Liver (tissue), 9 donors: ENCODE data around the gene FAM184A. TPM values are rescaled to one million over a fixed set of nuclear protein-coding genes. Genes with fewer than 3 reads are reported as not detected.

Experiments used
- DNase-seq: peaks from one replicate; pipeline ENCODE4 v3.0.0-alpha.2; 2017; ENCODE audit warnings: low spot score
- H3K27ac ChIP-seq, 2 donors: one replicate each; pipeline ENCODE4 v1.7.0; 2013; ENCODE audit warnings: inconsistent platforms in 2 of 2, low read length in 2 of 2, control low read depth in 1 of 2, low read depth in 1 of 2, mild to moderate bottlenecking in 1 of 2
- H3K27me3 ChIP-seq, 4 donors: one replicate each; pipeline versions ENCODE4 v1.6.1 to v1.7.0; 2013; ENCODE audit warnings: low read length in 3 of 4, inconsistent platforms in 1 of 4, mild to moderate bottlenecking in 1 of 4, moderate library complexity in 1 of 4; ENCODE audit not compliant: control insufficient read depth in 4 of 4, insufficient read depth in 4 of 4
- H3K36me3 ChIP-seq, 4 donors: one replicate each; pipeline versions ENCODE4 v1.6.1 to v1.7.0; 2013; ENCODE audit warnings: low read length in 3 of 4, mild to moderate bottlenecking in 3 of 4, low read depth in 1 of 4, moderate library complexity in 1 of 4; ENCODE audit not compliant: control insufficient read depth in 4 of 4, insufficient read depth in 3 of 4
- H3K4me1 ChIP-seq, 4 donors: one replicate each; pipeline versions ENCODE4 v1.6.1 to v1.7.0; 2013; ENCODE audit warnings: low read length in 3 of 4, mild to moderate bottlenecking in 3 of 4, moderate library complexity in 1 of 4; ENCODE audit not compliant: control insufficient read depth in 4 of 4, insufficient read depth in 4 of 4
- H3K4me3 ChIP-seq, 3 donors: one replicate each; pipeline versions ENCODE4 v1.6.1 to v1.7.0; 2013; ENCODE audit warnings: low read length in 3 of 3, control low read depth in 1 of 3, low read depth in 1 of 3, mild to moderate bottlenecking in 1 of 3
- H3K9ac ChIP-seq, 2 donors: one replicate each; pipeline ENCODE4 v1.7.0; 2013; ENCODE audit warnings: low read length in 2 of 2, mild to moderate bottlenecking in 2 of 2, moderate library complexity in 2 of 2, control low read depth in 1 of 2, low read depth in 1 of 2
- H3K9me3 ChIP-seq, 4 donors: one replicate each; pipeline versions ENCODE4 v1.6.1 to v1.7.0; 2013; ENCODE audit warnings: low read length in 3 of 4; ENCODE audit not compliant: control insufficient read depth in 4 of 4
- ATF3 ChIP-seq: IDR thresholded peaks from 2 replicates; pipeline ENCODE4 v1.6.1; 2016; ENCODE audit warnings: antibody characterized with exemption
- CTCF ChIP-seq: fragments of 150-350 bp; IDR thresholded peaks from 2 replicates; pipeline ENCODE4 v1.5.1; 2017; ENCODE audit warnings: improper control_type of control experiment, low read depth, low read length; ENCODE audit not compliant: missing input control
- EGR1 ChIP-seq, 2 donors: IDR thresholded peaks; 2 replicates each; pipeline ENCODE4 v1.6.1; 2016 to 2018; ENCODE audit warnings: antibody characterized with exemption in 2 of 2, low read depth in 2 of 2
- FOXA1 ChIP-seq: IDR thresholded peaks from 2 replicates; pipeline ENCODE4 v1.6.1; 2016; ENCODE audit warnings: antibody characterized with exemption
- FOXA2 ChIP-seq: IDR thresholded peaks from 2 replicates; pipeline ENCODE4 v1.6.1; 2016; ENCODE audit warnings: antibody characterized with exemption
- GABPA ChIP-seq, 2 donors: IDR thresholded peaks in 1 of 2; conservative IDR thresholded peaks in 1 of 2; 2 replicates each; pipeline ENCODE4 v1.6.1; 2016; ENCODE audit warnings: antibody characterized with exemption in 2 of 2, mild to moderate bottlenecking in 1 of 2, moderate library complexity in 1 of 2
- HNF4A ChIP-seq, 2 donors: conservative IDR thresholded peaks; 2 replicates each; pipeline ENCODE4 v1.6.1; 2016; ENCODE audit warnings: antibody characterized with exemption in 2 of 2, mild to moderate bottlenecking in 2 of 2
- HNF4G ChIP-seq: IDR thresholded peaks from 2 replicates; pipeline ENCODE4 v1.6.1; 2016; ENCODE audit warnings: antibody characterized with exemption
- JUND ChIP-seq, 2 donors: IDR thresholded peaks; 2 replicates each; pipeline ENCODE4 v1.6.1; 2016; ENCODE audit warnings: antibody characterized with exemption in 2 of 2
- MAX ChIP-seq: IDR thresholded peaks from 2 replicates; pipeline ENCODE4 v1.6.1; 2016; ENCODE audit warnings: antibody characterized with exemption
- NR2F2 ChIP-seq: IDR thresholded peaks from 2 replicates; pipeline ENCODE4 v1.6.1; 2016; ENCODE audit warnings: antibody characterized with exemption
- RAD21 ChIP-seq, 2 donors: IDR thresholded peaks; 2 replicates each; pipeline ENCODE4 v1.6.1; 2016; ENCODE audit warnings: antibody characterized with exemption in 2 of 2, mild to moderate bottlenecking in 2 of 2
- RXRA ChIP-seq, 2 donors: IDR thresholded peaks; 2 replicates each; pipeline ENCODE4 v1.6.1; 2017 to 2018; ENCODE audit warnings: antibody characterized with exemption in 2 of 2, mild to moderate bottlenecking in 1 of 2
- SP1 ChIP-seq: IDR thresholded peaks from 2 replicates; pipeline ENCODE4 v1.6.1; 2018; ENCODE audit warnings: antibody characterized with exemption, mild to moderate bottlenecking
- TAF1 ChIP-seq: conservative IDR thresholded peaks from 2 replicates; pipeline ENCODE4 v1.6.1; 2016; ENCODE audit warnings: antibody characterized with exemption, mild to moderate bottlenecking
- YY1 ChIP-seq: IDR thresholded peaks from 2 replicates; pipeline ENCODE4 v1.6.1; 2016; ENCODE audit warnings: antibody characterized with exemption, mild to moderate bottlenecking
- ZBTB33 ChIP-seq: IDR thresholded peaks from 2 replicates; pipeline ENCODE4 v1.6.1; 2016; ENCODE audit warnings: antibody characterized with exemption
- WGBS: extraction: QIAGEN DNeasy Blood & Tissue Kit; methylation state at CpG from one replicate; pipeline ENCODE4 v1.1.7; 2013; 5-methylcytosine and 5-hydroxymethylcytosine counted together
- polyA plus RNA-seq, 2 donors: library from polyadenylated mRNA; stranded (reverse) in 1 of 2; unstranded in 1 of 2; fragments of 200-250 nt in 1 of 2; fragments of >200 nt in 1 of 2; fragmentation: Nextera tagmentation in 1 of 2; extraction: Ambion mirVana in 1 of 2; gene quantifications; one replicate each; pipeline versions ENCODE4 v1.2.1 to v1.2.3, GENCODE V29; 2013 to 2015
- total RNA-seq, 2 donors: library from RNA; depleted of rRNA; stranded (reverse); fragments of >200 nt; gene quantifications; one replicate each; pipeline ENCODE4 v1.2.3, GENCODE V29; 2014
- TF ChIP-seq, protein P1 (sequence below): IDR thresholded peaks from 2 replicates; pipeline ENCODE4 v1.6.1; 2016; ENCODE audit warnings: antibody characterized with exemption, mild to moderate bottlenecking
- donor health status: healthy.
- donor health status: healthy.
- donor health status: healthy.
- donor health status: healthy.
- donor health status: healthy.

Gene FAM184A
- total and polyA plus RNA-seq, 4 donors, result 1.0 to 7.4 (median 4.0) TPM

- H3K4me3 ChIP-seq, result no peak overlapping the region
- no peak overlapping the region for H3K9ac ChIP-seq
- 93% methylated on average over 1 of the region's 1 CpG for WGBS
- no peaks in the 10 kb centered on the region for H3K9me3 ChIP-seq
- no peaks in the 10 kb centered on the region for H3K4me1 ChIP-seq
- DNase-seq, result no peak
- no peaks in the 10 kb centered on the region for H3K27me3 ChIP-seq
- no peak overlapping the region for H3K27ac ChIP-seq
- H3K36me3 ChIP-seq, result no peaks in the 10 kb centered on the region
- no peak for TF ChIP-seq RAD21 (IDR thresholded peaks at IDR 0.05)
- TF ChIP-seq JUND (IDR thresholded peaks at IDR 0.05), result no peak
Observed at GRCh38 chr6:119043265-119043664, 35.2 kb downstream of the FAM184A start.

DNA sequence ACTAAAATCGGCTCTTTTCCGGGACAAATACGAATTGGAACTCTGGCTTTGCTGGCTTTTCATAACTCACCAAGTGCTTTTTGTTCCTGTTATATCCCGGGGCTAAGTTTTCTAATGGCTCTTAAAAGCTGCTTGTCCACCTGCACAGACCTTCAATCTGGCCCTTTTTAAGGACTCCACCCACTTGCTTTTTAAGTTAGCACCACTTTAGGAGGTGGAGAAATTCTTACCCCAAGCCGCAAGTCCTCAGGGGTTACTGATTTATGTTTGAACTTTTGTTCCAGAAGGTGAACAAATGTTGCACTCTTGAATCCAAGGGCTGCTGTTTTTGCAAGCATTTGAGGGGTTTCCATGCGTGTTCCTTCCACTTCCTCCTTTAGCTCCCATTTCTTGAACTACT, 37.8 kb downstream of the FAM184A start:
- TF ChIP-seq JUND (IDR thresholded peaks at IDR 0.05), result no peak
- no peak for TF ChIP-seq CTCF
- TF ChIP-seq FOXA2, result no peak
- no peak for TF ChIP-seq YY1
- TF ChIP-seq SP1, result no peak
- no peak for TF ChIP-seq RXRA (IDR thresholded peaks at IDR 0.05)
- no peak for TF ChIP-seq ATF3
- TF ChIP-seq RAD21 (IDR thresholded peaks at IDR 0.05), result no peak
- TF ChIP-seq HNF4A (conservative IDR thresholded peaks at IDR 0.05), result no peak
- TF ChIP-seq NR2F2, result no peak
- no peak for TF ChIP-seq ZBTB33
- TF ChIP-seq EGR1 (IDR thresholded peaks at IDR 0.05; ENCODE audit: low read depth in 2 of 2), result no peak
- TF ChIP-seq TAF1, result no peak
- TF ChIP-seq HNF4G, result no peak
- no peak for TF ChIP-seq GABPA (IDR thresholded peaks at IDR 0.05 in 1 of 2, conservative IDR thresholded peaks at IDR 0.05 in 1 of 2)
- TF ChIP-seq FOXA1, result no peak
- no peak for TF ChIP-seq MAX
- TF ChIP-seq, protein P1, sequence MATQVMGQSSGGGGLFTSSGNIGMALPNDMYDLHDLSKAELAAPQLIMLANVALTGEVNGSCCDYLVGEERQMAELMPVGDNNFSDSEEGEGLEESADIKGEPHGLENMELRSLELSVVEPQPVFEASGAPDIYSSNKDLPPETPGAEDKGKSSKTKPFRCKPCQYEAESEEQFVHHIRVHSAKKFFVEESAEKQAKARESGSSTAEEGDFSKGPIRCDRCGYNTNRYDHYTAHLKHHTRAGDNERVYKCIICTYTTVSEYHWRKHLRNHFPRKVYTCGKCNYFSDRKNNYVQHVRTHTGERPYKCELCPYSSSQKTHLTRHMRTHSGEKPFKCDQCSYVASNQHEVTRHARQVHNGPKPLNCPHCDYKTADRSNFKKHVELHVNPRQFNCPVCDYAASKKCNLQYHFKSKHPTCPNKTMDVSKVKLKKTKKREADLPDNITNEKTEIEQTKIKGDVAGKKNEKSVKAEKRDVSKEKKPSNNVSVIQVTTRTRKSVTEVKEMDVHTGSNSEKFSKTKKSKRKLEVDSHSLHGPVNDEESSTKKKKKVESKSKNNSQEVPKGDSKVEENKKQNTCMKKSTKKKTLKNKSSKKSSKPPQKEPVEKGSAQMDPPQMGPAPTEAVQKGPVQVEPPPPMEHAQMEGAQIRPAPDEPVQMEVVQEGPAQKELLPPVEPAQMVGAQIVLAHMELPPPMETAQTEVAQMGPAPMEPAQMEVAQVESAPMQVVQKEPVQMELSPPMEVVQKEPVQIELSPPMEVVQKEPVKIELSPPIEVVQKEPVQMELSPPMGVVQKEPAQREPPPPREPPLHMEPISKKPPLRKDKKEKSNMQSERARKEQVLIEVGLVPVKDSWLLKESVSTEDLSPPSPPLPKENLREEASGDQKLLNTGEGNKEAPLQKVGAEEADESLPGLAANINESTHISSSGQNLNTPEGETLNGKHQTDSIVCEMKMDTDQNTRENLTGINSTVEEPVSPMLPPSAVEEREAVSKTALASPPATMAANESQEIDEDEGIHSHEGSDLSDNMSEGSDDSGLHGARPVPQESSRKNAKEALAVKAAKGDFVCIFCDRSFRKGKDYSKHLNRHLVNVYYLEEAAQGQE, result no peak
- no peak overlapping the region for H3K27ac ChIP-seq
- no peaks in the 10 kb centered on the region for H3K4me1 ChIP-seq
- H3K36me3 ChIP-seq, result no peaks in the 10 kb centered on the region
- H3K4me3 ChIP-seq, result no peak overlapping the region
- WGBS, result 81% methylated on average over 6 of the region's 6 CpGs
- no peaks in the 10 kb centered on the region for H3K9me3 ChIP-seq
- H3K27me3 ChIP-seq, result no peaks in the 10 kb centered on the region
- no peak overlapping the region for H3K9ac ChIP-seq
- no peak for DNase-seq
